H1 (cell line): ENCODE data around the gene CLEC1B. TPM values are rescaled to one million over a fixed set of nuclear protein-coding genes. Genes with fewer than 3 reads are reported as not detected.
"Not testable (repeated sequence)": the region's sequence is repeated elsewhere in the genome, so short reads cannot be mapped to it uniquely, and the experiment has no call there.

ENCODE experiments used
- CTCF ChIA-PET: fragments of 300-600 bp; sonication (Branson Sonifier 250); formaldehyde crosslinking; loops from one replicate; lab custom pipeline; 2021; ENCODE audit not compliant: partially characterized antibody; lab: Charles Lee
- POLR2A ChIA-PET: fragments of 300-600 bp; sonication (Branson Sonifier 250); formaldehyde crosslinking; loops from one replicate; lab custom pipeline; 2021; ENCODE audit warnings: inconsistent platforms; ENCODE audit not compliant: partially characterized antibody; lab: Charles Lee
- DNase-seq, 2 experiments: peaks; one replicate each; pipeline versions ENCODE4 v3.0.0 to v3.0.0-alpha.2; 2010 to 2022; ENCODE audit warnings: low spot score in 2 of 2, low read depth in 1 of 2, mixed read lengths in 1 of 2
- FAIRE-seq: peaks from 2 replicates; lab custom pipeline; 2011; peaks lifted over from hg19 to GRCh38; lab: Jason Lieb, UNC
- H2AFZ ChIP-seq: 2 replicates; pipeline ENCODE4 v1.8.1; 2012; ENCODE audit warnings: low read length, inconsistent platforms
- H2AK5ac ChIP-seq: 2 replicates; pipeline ENCODE4 v1.6.1; 2013; ENCODE audit warnings: low read depth, low read length
- H2BK120ac ChIP-seq: replicated peaks from 2 replicates; pipeline ENCODE3; 2013; ENCODE audit warnings: low read depth, low read length, inconsistent platforms
- H2BK12ac ChIP-seq: 2 replicates; pipeline ENCODE4 v1.6.1; 2013; ENCODE audit warnings: low read depth, low read length
- H2BK15ac ChIP-seq: 2 replicates; pipeline ENCODE4 v1.6.1; 2013; ENCODE audit warnings: low read length
- H2BK20ac ChIP-seq: 2 replicates; pipeline ENCODE4 v1.6.1; 2013; ENCODE audit warnings: low read length
- H2BK5ac ChIP-seq: 2 replicates; pipeline ENCODE4 v1.6.1; 2013; ENCODE audit warnings: low read depth, low read length
- H3K14ac ChIP-seq: 2 replicates; pipeline ENCODE4 v1.6.1; 2013; ENCODE audit warnings: inconsistent platforms; ENCODE audit not compliant: insufficient read length
- H3K18ac ChIP-seq: 2 replicates; pipeline ENCODE4 v1.6.1; 2013; ENCODE audit warnings: low read length; ENCODE audit errors: extremely low read depth
- H3K23ac ChIP-seq: 2 replicates; pipeline ENCODE4 v1.6.1; 2013; ENCODE audit warnings: inconsistent platforms; ENCODE audit not compliant: insufficient read length
- H3K23me2 ChIP-seq: 2 replicates; pipeline ENCODE4 v1.6.1; 2013; ENCODE audit warnings: low read depth, low read length
- H3K27ac ChIP-seq: 2 replicates; pipeline ENCODE4 v1.6.1; 2011; ENCODE audit warnings: low read depth, low read length, inconsistent platforms
- H3K27me3 ChIP-seq, 4 experiments: replicated peaks in 1 of 4; 1 replicate in 1 of 4; 2 replicates in 3 of 4; pipeline versions ENCODE4 v1.6.1 to v1.8.1; 2011 to 2013; ENCODE audit warnings: low read length in 3 of 4, mild to moderate bottlenecking in 3 of 4, inconsistent platforms in 2 of 4, mixed read lengths in 2 of 4, moderate library complexity in 1 of 4; ENCODE audit not compliant: control insufficient read depth in 3 of 4, insufficient read depth in 3 of 4; ENCODE audit errors: extremely low read depth in 1 of 4
- H3K36me3 ChIP-seq, 4 experiments: 2 replicates each; pipeline versions ENCODE4 v1.6.1 to v1.8.1; 2011 to 2013; ENCODE audit warnings: mild to moderate bottlenecking in 4 of 4, low read length in 3 of 4, moderate library complexity in 2 of 4, control low read depth in 1 of 4, inconsistent platforms in 1 of 4; ENCODE audit not compliant: insufficient read depth in 4 of 4, control insufficient read depth in 2 of 4
- H3K4ac ChIP-seq: replicated peaks from 2 replicates; pipeline ENCODE3; 2013; ENCODE audit warnings: low read length, low read depth, mixed read lengths, inconsistent platforms; ENCODE audit not compliant: insufficient read length
- H3K4me1 ChIP-seq, 4 experiments: replicated peaks in 1 of 4; 1 replicate in 1 of 4; 2 replicates in 3 of 4; pipeline versions ENCODE4 v1.6.1 to v1.8.1; 2011 to 2013; ENCODE audit warnings: low read length in 3 of 4, inconsistent platforms in 2 of 4, mixed read lengths in 1 of 4; ENCODE audit not compliant: insufficient read depth in 4 of 4, control insufficient read depth in 3 of 4
- H3K4me2 ChIP-seq, 2 experiments: 2 replicates each; pipeline versions ENCODE4 v1.6.1 to v1.8.1; 2011 to 2013; ENCODE audit warnings: low read depth in 2 of 2, low read length in 2 of 2, control low read depth in 1 of 2, inconsistent platforms in 1 of 2, mild to moderate bottlenecking in 1 of 2; ENCODE audit not compliant: insufficient read depth in 1 of 2
- H3K4me3 ChIP-seq, 4 experiments: fragments of 200-600, 300-600 bp in 1 of 4; sonication (generic), shearing (Covaris generic), sonication (Bioruptor Twin) in 1 of 4; 2 replicates each; pipeline versions ENCODE4 v1.5.1 to v1.8.1; 2011 to 2016; ENCODE audit warnings: low read length in 4 of 4, low read depth in 3 of 4, control low read depth in 2 of 4, inconsistent platforms in 2 of 4, mild to moderate bottlenecking in 2 of 4, mixed read lengths in 1 of 4, moderate library complexity in 1 of 4; ENCODE audit not compliant: insufficient read depth in 2 of 4; ENCODE audit errors: extremely low read depth in 1 of 4
- H3K56ac ChIP-seq: replicated peaks from 2 replicates; pipeline ENCODE3; 2013; ENCODE audit warnings: low read depth, mild to moderate bottlenecking, mixed read lengths, low read length, inconsistent platforms; ENCODE audit not compliant: insufficient read length
- H3K79me1 ChIP-seq: 2 replicates; pipeline ENCODE4 v1.6.1; 2013; ENCODE audit warnings: low read depth, low read length, control low read depth
- H3K79me2 ChIP-seq, 2 experiments: 2 replicates each; pipeline versions ENCODE4 v1.6.1 to v1.8.1; 2012 to 2013; ENCODE audit warnings: low read length in 2 of 2, mild to moderate bottlenecking in 2 of 2, inconsistent platforms in 1 of 2; ENCODE audit not compliant: insufficient read depth in 2 of 2, control insufficient read depth in 1 of 2
- H3K9ac ChIP-seq, 4 experiments: replicated peaks in 1 of 4; 1 replicate in 1 of 4; 2 replicates in 3 of 4; pipeline versions ENCODE4 v1.6.1 to v1.8.1; 2011 to 2013; ENCODE audit warnings: low read depth in 3 of 4, low read length in 3 of 4, control low read depth in 2 of 4, mild to moderate bottlenecking in 2 of 4, moderate library complexity in 2 of 4, inconsistent platforms in 1 of 4; ENCODE audit errors: extremely low read depth in 1 of 4
- H3K9me3 ChIP-seq, 2 experiments: 2 replicates each; pipeline versions ENCODE4 v1.6.1 to v1.8.1; 2012 to 2013; ENCODE audit warnings: mild to moderate bottlenecking in 2 of 2, moderate library complexity in 2 of 2, control low read depth in 1 of 2, inconsistent platforms in 1 of 2, low read depth in 1 of 2, low read length in 1 of 2, mixed read lengths in 1 of 2; ENCODE audit not compliant: insufficient read depth in 2 of 2
- H4K20me1 ChIP-seq, 2 experiments: replicated peaks in 1 of 2; 2 replicates each; pipeline versions ENCODE3 to v1.8.1; 2011 to 2013; ENCODE audit warnings: inconsistent platforms in 2 of 2, low read length in 2 of 2, mild to moderate bottlenecking in 1 of 2; ENCODE audit not compliant: insufficient read depth in 2 of 2, control insufficient read depth in 1 of 2
- H4K5ac ChIP-seq: 2 replicates; pipeline ENCODE4 v1.6.1; 2013; ENCODE audit warnings: low read length, low read depth, mixed read lengths, inconsistent platforms; ENCODE audit not compliant: insufficient read length
- H4K8ac ChIP-seq: 2 replicates; pipeline ENCODE4 v1.8.0; 2013; ENCODE audit warnings: mild to moderate bottlenecking, moderate library complexity, low read length, inconsistent platforms; ENCODE audit not compliant: insufficient read depth; ENCODE audit errors: extremely low read depth
- H4K91ac ChIP-seq: replicated peaks from 2 replicates; pipeline ENCODE3; 2013; ENCODE audit warnings: low read length, mixed read lengths, inconsistent platforms; ENCODE audit not compliant: insufficient read length
- CBX8 ChIP-seq: fragments of 300-800, 300-1000 bp; sonication (generic); IDR thresholded peaks from 2 replicates; pipeline ENCODE4 v1.7.1; 2016; ENCODE audit warnings: low read depth, low read length, borderline replicate concordance
- CEBPB ChIP-seq: IDR thresholded peaks from 2 replicates; pipeline ENCODE4 v1.6.1; 2012; ENCODE audit warnings: low read depth, low read length
- FOSL1 ChIP-seq: IDR thresholded peaks from 2 replicates; pipeline ENCODE4 v1.6.1; 2011; ENCODE audit warnings: mild to moderate bottlenecking, low read depth, low read length, moderate library complexity; ENCODE audit not compliant: insufficient read depth
- TCF12 ChIP-seq: IDR thresholded peaks from 2 replicates; pipeline ENCODE4 v1.6.1; 2011; ENCODE audit warnings: low read depth, mild to moderate bottlenecking, low read length
- WGBS, 2 experiments: shearing (Covaris generic) in 1 of 2; methylation state at CpG; one replicate each; pipeline versions ENCODE4 v1.1.6 to v1.1.7; 2013 to 2015; ENCODE audit warnings: low lambda C conversion rate in 2 of 2, mixed read lengths in 2 of 2, inconsistent platforms in 1 of 2, low coverage in 1 of 2, missing lambda C conversion rate in 1 of 2; ENCODE audit not compliant: insufficient replicate concordance in 2 of 2, insufficient coverage in 1 of 2, insufficient read length in 1 of 2; ENCODE audit errors: extremely low coverage in 1 of 2, missing lambda C conversion rate in 1 of 2; 5-methylcytosine and 5-hydroxymethylcytosine counted together
- polyA plus RNA-seq, 7 experiments: library from polyadenylated mRNA; depleted of rRNA in 3 of 7; stranded (reverse) in 5 of 7; unstranded in 2 of 7; fragments of >200 nt in 5 of 7; fragments of 200-250 nt in 2 of 7; gene quantifications; 1 replicate in 5 of 7; 2 replicates in 1 of 7; 4 replicates in 1 of 7; pipeline versions ENCODE4 v1.2.1 to v1.2.3, GENCODE V29; 2011 to 2013; ENCODE audit warnings: missing spikeins in 2 of 7, mixed read lengths in 2 of 7
- total RNA-seq: library from RNA; stranded (reverse); fragmentation: NEBNext Ultra II Directional; extraction: Animal tissue kit (Norgen Biotek cat#: 25700); gene quantifications from 2 replicates; pipeline ENCODE4 v1.2.1, GENCODE V29; 2021
- TF ChIP-seq, protein P1 (sequence below): IDR thresholded peaks from 2 replicates; pipeline ENCODE4 v1.6.1; 2012; ENCODE audit warnings: low read length, inconsistent platforms

CLEC1B gene
- total and polyA plus RNA-seq, 2 of the 8 experiments (the other 6 are each of a cell fraction or from before 2014, with no cell fraction given): not detected

DNA sequence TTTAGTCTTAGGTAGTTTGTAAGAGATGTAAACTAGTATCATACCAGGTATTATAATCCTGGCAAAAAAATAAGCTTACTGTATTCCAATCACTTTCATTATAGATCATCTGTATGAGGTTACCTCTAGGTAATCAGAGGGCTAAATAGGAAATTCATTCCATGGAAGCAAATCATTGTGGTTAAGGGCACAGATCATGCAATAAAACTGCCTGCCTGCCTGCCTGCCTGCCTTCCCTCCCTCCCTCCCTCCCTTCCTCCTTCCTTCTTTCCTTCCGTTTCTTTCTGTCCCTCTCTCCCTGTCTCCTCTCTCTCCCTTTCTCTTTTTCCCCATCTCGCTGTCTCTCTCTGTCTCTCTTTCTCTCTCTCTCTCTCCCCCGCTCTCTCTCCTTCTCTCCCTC is 28.4 kb upstream of the CLEC1B start (continued):
- TF ChIP-seq, protein P1, sequence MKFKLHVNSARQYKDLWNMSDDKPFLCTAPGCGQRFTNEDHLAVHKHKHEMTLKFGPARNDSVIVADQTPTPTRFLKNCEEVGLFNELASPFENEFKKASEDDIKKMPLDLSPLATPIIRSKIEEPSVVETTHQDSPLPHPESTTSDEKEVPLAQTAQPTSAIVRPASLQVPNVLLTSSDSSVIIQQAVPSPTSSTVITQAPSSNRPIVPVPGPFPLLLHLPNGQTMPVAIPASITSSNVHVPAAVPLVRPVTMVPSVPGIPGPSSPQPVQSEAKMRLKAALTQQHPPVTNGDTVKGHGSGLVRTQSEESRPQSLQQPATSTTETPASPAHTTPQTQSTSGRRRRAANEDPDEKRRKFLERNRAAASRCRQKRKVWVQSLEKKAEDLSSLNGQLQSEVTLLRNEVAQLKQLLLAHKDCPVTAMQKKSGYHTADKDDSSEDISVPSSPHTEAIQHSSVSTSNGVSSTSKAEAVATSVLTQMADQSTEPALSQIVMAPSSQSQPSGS: no peak
- TF ChIP-seq CEBPB (no peak), CBX8 (no peak), FOSL1 (no peak), TCF12 (no peak)

DNA sequence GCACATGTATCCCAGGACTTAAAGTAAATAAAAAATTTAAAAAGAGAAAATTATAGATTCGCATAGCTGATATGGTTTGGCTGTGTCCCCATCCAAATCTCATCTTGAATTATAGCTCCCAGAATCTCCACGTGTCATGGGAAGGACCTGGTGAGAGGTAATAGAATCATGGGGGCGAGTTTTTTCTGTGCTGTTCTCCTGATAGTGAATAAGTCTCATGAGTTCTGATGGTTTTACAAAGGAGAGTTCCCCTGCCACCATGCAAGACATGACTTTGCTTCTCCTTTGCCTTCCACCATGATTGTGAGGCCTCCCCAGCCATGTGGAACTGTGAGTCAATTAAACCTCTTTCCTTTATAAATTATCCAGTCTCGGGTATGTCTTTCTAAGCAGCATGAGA is 27.7 kb upstream of the CLEC1B start:
- not testable (repeated sequence) for H2BK15ac ChIP-seq, H2AK5ac ChIP-seq
- POLR2A ChIA-PET: interaction anchor here (1.1 kb wide), 1 partner anchor 28 kb away, joined by 3 read pairs; no protein-coding TSS in a partner anchor

More for the DNA sequence above, 27.7 kb upstream of the CLEC1B start:
- H2BK12ac ChIP-seq, H3K36me3 ChIP-seq, H3K4me1 ChIP-seq, H4K8ac ChIP-seq, H4K5ac ChIP-seq, H3K9ac ChIP-seq, H3K79me2 ChIP-seq, H3K18ac ChIP-seq, H3K4me3 ChIP-seq, H3K4ac ChIP-seq, H3K14ac ChIP-seq, H3K23me2 ChIP-seq, H2BK20ac ChIP-seq, H3K9me3 ChIP-seq, H4K91ac ChIP-seq, H3K56ac ChIP-seq, DNase-seq, H2BK120ac ChIP-seq, FAIRE-seq, H3K79me1 ChIP-seq, H2AFZ ChIP-seq, H3K27ac ChIP-seq, H4K20me1 ChIP-seq, H3K27me3 ChIP-seq, H3K23ac ChIP-seq, H2BK5ac ChIP-seq, H3K4me2 ChIP-seq: not testable (repeated sequence)
- CTCF ChIA-PET: interaction anchor here (1.1 kb wide), 1 partner anchor 12 kb away, joined by 4 read pairs; no protein-coding TSS in a partner anchor
- WGBS, 2 experiments: 96% methylated on average over 4 of the region's 4 CpGs; no CpG with 5 or more reads in 1 of the 2 experiments
